HG03558 (cell line): ENCODE measurements around the gene VEGFB.

Source experiments
- ATAC-seq: cut with Tn5 transposase; IDR thresholded peaks from one replicate; pipeline ENCODE4 v1.9.1; 2021; ENCODE audit warnings: moderate number of reproducible peaks; ENCODE audit not compliant: unreplicated experiment; ENCODE audit errors: extremely low read depth

VEGFB gene

DNA sequence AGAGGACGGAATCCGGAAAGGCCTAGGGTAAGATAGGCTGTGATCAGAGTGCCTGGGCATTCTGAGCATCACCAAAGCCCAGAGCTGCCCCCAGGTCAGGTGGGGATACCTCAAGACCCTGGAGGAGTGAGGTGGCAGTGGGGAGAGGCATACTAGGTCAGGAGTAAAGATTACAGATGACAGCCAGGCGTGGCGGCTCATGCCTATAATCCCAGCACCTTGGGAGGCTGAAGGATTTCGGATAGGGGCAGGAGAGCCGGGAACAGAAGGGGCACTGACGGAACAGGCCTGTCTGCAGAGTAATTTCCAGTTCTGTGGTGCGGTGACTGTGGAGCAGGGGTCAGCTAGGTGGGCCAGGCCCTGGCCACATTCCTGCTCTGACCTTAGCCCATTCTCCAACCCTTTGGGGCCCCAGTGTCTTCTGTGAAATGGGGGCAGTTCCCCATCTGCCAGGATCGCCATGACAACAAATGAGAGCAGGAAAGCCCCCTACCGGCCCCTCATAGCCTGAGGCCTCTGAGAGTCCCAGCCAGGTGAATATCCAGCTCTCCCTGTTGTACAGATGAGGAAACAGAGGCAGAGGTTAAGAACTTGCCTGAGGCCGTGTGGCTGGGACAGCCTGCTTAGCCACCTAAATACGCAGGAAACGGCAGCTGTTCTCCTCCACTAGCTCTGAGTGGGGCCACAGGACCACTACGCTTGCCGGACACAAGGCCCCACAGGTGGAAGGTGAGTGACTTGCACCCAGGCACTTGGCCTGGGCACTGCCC lies 40.8 kb downstream of the VEGFB start:
- ATAC-seq: no peak

DNA sequence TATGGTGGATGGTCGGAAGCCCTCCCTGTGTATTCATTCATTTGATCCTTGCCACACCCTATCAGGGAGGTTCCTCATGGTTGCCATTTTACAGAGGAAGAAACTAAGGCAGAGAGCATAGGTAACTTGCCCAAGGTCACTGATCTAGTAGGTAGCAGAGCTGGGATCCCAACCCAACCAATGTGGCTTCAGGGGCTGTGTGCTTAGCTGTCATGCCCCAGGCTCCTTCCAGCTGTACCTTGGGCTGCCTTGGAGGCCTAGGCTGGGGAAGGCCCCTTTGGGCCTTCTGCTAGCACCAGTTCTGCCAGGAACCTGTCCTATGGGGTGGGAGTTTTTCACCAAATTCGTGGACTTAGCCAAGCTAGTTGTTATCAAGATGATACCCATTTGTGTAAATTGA lies 41.5 kb downstream of the VEGFB start:
- ATAC-seq: no peak

DNA sequence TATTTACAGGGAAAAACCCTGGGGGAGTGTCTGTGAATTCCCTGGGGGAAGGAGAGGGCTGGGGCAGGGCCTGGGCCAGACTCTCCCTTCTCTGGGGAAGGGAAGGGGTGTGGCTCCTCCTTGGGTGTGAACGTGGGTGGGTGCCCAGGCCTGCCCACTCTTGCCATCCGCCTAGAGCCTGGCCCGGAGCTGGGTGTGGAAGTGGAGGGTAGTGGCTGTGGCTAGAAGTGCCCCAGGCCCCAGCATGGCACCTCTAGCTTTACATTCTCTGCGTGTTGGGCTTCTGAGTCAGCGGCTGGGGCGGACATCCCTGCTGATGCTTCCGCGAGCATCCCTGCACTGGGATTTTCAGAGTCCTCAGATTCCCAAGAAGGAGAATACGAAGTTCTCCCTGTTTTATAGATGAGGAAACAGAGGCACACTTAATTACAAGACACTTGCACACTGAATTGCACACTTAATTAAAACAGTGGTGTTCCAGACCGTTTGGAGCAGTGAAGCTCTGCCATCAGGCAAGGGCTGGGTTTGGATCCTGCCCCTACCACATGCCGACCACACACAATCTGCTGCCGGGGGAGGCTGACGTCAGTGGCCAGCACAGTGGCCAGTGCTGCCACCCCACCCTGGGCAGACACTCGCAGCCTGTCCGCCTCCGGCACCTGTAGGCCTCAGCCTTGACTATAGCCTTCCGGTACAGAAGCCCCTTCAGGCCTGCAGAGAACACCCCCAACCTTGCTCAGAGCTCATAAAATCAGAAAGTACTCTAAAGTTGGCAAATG lies 42.5 kb downstream of the VEGFB start:
- ATAC-seq: no peak

DNA sequence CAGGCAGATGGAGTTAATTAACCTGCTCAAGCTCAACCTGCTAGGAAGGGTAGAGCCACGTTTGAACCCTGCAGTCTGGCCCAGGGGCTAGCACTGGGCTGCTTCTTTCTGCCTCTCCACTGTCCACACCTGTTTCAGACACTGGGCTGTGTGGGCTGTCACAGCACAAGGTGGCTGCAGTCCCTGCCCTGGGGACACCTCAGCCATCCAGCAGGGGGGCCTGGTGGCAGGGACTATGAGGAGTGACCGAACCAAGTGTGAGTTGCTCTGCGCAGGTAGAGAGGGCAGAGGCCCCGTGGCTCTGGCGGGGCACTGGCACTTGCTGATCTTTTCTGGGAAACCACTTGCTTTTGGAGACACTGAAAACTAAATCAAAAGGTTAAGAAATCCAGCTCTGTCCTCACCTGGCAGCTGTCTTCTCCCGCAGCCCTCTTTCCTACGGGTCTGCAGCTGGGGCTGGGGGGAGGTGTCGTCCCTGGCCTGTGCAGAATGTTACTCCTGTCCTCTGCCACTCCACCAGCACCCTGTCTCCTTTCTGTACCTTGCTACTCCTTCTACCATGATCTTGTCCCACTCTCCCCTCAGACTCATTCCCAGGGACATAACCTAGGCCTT lies 44.3 kb downstream of the VEGFB start:
- ATAC-seq: no peak

DNA sequence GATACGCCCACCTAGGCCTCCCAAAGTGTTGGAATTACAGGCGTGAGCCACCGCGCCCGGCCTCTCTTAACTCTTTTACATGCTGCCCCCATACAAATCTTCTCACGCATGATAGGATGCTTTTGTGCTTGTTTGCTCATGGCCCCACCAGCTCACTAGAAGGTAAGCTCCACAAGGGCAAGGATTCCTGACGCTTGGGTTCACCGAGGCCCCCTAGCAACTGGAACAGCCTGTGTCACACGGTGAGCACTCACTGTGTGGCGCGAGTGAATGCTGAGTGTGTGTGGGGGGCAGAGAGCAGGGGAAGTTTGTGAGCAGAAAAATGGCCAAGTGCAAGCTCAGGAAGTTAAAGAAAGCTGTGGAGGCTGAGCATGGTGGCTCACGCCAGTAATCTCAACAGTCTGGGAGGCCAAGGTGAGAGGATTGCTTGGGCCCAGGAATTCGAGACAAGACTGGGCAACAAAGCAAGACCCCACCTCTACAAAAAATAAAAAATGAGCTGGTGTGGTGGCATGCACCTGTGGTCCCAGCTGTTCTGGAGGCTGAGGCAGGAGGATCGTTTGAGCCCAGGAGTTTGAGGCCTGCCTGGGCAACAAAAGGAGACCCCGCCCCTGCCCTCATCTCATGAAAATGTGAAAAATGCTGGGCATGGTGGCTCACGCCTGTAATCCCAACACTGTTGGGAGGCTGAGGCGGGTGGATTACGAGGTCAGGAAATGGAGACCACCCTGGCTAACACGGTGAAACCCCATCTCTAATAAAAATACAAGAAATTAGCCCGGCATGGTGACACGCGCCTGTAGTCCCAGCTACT lies 47.8 kb downstream of the VEGFB start:
- ATAC-seq: no peak

DNA sequence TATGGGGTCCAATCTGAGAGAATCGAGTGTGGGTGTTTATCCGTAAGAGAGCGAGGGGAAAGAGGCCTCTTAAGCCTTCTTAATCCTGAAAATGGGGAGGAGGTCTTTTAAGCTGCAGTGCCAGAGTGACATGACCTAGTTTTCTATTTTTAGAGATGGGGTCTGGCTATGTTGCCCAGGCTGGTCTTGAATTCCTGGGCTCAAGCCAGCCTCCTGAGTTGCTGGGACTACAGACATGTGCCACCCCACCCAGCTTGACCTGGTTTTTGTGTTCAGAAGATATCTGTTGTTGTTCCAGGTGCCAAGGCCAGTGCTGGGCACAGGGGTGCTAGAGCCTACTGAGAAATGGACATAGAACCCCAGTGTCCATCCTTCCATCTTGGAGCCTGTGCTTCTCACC lies 48.7 kb downstream of the VEGFB start:
- no peak for ATAC-seq

DNA sequence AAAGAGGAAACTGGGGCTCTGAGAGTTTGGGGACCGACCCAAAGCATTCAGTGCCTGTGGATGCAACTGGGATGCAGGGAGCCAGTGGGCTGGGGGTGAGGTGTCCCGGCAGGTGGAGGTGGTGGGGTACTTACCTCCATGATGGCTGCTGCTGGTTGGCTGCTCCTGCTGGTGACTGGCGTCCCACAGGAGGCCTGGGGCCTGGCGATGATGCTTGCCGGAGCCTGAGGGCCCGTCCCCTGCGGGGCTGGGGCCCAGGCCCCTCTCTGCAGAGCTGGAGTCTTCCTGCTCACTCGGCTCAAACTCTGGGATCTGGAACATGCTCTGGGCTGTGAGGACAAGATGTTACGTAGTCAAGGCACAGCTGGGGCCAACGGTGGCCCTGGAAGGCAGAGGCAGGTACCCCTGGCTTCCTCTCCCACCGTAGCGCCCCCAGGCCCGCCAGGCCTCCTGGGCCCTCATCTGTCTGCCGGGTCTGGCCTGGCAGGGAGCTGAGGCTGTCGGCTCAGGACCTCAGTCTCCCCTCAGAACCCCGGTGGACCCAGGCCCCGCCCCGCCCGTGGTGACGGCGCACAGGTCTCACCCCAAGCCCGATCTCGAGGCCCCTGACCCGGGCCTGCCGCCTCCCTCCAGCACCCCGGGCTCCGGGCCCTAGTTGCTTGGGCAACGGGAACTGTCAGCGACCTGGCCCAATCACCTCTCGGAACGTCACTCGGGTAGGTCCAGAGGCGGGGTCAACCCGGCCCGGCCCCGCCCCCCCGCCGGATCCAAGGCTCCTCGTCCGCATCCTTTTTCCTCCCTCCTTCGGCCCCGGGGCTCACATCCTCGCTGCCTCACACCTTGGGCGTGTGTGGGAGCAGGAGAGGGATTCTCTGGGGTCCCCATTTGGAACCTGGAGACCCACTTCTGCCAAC lies 49.9 kb downstream of the VEGFB start, which contains the start of gene BAD:
Gene BAD (minus strand): TSS at position 618 of the 914 bp plus-strand sequence. CDS start 297 bp downstream, at position 321.
- peak; percentile 40 for ATAC-seq

DNA sequence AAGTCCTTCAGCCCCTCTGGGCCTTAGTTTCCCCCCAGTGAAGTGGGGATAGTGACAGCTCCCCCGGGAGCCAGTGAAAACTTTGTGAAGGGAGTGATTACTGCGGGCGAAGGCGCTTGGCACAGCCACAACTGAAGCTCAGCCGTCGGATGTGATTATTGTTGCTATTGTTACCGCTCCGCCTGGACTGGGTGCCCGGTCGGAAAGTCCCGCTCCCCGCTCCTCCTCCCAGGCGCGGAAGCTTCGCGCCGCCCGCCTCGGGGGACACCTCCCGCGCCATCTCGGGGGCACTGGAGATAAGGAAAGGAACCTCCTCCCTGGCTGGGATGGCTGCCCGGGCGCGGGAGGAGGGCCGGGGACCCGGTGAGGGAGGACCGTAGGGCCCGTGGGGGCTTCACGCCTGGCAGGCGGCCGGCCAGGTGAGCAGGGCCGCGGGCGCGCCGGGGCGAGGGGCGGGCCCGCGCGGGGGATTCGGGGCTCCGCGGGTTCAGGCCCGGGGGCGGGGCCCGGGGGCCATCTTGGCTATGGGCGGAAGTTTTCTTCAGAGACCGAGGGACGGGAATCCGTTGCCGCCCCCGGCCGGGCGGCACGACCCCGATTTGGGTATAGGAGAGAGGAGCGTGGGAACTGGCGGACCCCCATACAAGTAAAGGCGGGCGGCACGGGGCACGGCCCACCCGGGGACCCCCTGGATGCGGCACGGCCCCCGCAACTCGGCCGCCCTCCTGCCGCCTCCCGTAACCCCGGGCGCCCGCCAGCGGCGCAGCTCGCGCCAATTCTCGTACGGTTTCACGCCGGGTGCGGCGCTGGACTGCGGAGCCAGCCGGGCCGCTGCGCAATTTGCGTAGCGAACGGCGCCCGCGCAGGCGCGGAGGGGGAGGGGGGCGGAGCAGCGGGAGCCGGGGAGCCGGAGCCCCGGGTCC lies 50.8 kb downstream of the VEGFB start, which contains the start of gene GPR137:
Gene GPR137 (plus strand): TSS at position 887 of the 923 bp plus-strand sequence. CDS start 677 bp downstream, outside the sequence.
- ATAC-seq: peak; percentile 33

DNA sequence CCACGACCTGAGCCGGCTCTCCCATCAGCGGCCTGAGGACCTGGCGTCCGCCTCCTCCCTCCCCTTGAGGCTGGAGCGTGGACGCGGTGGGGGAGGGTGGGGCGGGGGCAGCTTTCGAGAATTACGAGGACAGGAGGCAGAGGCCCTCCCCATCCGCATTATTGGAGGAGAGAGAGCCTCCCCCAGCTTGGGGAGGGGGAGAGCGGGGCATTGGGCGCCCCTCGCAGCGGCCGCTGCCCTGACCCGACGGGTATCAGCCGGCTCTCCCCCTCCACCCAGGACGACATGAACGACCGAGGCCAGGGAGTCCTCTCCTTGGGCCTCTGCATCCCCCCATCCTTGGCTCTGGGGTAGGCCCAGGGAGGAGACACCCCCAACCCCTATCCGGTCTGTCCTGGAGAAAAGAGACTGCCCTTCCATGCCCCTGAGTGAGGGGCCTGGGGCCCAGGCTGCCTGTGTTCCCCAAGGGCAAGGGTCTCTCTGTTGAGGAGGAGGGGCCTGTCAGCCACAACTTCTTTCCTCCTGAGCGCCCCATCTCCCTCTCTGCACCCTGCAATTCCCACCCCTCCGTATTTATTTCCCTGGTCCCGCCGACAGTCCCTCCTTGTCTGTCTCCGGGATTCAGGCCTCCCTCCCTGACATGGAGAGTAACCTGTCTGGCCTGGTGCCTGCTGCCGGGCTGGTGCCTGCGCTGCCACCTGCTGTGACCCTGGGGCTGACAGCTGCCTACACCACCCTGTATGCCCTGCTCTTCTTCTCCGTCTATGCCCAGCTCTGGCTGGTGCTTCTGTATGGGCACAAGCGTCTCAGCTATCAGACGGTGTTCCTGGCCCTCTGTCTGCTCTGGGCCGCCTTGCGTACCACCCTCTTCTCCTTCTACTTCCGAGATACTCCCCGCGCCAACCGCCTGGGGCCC lies 51.8 kb downstream of the VEGFB start:
- ATAC-seq: no peak

DNA sequence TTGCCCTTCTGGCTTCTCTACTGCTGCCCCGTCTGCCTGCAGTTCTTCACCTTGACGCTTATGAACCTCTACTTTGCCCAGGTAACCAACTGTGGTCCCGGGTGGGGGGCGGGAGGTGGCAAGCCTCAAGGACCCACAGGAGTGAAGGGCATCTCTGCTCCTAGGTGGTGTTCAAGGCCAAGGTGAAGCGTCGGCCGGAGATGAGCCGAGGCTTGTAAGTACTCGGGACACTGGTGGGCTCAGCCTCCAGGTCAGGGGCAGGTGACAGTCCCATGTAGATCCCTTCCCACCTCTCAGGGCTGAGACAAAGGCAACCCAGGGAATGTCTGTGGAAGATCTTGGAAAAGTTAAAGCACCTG lies 52.4 kb downstream of the VEGFB start:
- no peak for ATAC-seq

DNA sequence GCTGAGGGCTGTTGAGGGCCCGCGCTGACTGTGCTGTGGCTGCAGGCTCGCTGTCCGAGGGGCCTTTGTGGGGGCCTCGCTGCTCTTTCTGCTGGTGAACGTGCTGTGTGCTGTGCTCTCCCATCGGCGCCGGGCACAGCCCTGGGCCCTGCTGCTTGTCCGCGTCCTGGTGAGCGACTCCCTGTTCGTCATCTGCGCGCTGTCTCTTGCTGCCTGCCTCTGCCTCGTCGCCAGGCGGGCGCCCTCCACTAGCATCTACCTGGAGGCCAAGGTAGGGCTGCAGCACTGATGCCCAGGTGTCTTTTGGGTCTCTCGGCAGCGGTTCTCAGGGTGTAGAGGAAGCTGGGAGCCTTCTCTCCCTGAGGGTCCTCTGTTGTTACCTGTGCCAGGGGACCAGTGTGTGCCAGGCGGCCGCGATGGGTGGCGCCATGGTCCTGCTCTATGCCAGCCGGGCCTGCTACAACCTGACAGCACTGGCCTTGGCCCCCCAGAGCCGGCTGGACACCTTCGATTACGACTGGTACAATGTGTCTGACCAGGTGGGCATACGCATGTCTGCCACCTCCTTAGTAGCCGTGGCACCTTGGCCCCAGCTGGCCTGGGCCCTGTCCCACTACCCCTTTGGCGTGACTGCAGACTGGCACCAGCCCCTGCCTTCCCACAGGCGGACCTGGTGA lies 53.4 kb downstream of the VEGFB start:
- no peak for ATAC-seq

DNA sequence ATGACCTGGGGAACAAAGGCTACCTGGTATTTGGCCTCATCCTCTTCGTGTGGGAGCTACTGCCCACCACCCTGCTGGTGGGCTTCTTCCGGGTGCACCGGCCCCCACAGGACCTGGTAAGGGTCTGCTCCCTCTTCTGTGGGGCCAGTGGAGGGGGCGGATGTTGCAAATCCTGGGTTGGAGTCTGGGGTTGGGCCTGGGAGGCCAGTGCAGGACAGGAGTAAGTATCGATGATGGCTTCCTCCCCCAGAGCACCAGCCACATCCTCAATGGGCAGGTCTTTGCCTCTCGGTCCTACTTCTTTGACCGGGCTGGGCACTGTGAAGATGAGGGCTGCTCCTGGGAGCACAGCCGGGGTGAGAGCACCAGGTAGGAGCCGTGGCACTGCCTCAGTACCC lies 54.0 kb downstream of the VEGFB start:
- ATAC-seq: no peak
